H1 (cell line): ENCODE results near the gene KRT5. TPM values are rescaled to one million over a fixed set of nuclear protein-coding genes. Genes with fewer than 3 reads are reported as not detected.

Experiments
- CTCF ChIA-PET: fragments of 300-600 bp; sonication (Branson Sonifier 250); formaldehyde crosslinking; loops from one replicate; lab custom pipeline; 2021; ENCODE audit not compliant: partially characterized antibody; lab: Charles Lee
- POLR2A ChIA-PET: fragments of 300-600 bp; sonication (Branson Sonifier 250); formaldehyde crosslinking; loops from one replicate; lab custom pipeline; 2021; ENCODE audit warnings: inconsistent platforms; ENCODE audit not compliant: partially characterized antibody; lab: Charles Lee
- DNase-seq, 2 experiments: peaks; one replicate each; pipeline versions ENCODE4 v3.0.0 to v3.0.0-alpha.2; 2010 to 2022; ENCODE audit warnings: low spot score in 2 of 2, low read depth in 1 of 2, mixed read lengths in 1 of 2
- FAIRE-seq: peaks from 2 replicates; lab custom pipeline; 2011; peaks lifted over from hg19 to GRCh38; lab: Jason Lieb, UNC
- H2AFZ ChIP-seq: 2 replicates; pipeline ENCODE4 v1.8.1; 2012; ENCODE audit warnings: low read length, inconsistent platforms
- H2AK5ac ChIP-seq: 2 replicates; pipeline ENCODE4 v1.6.1; 2013; ENCODE audit warnings: low read depth, low read length
- H2BK120ac ChIP-seq: replicated peaks from 2 replicates; pipeline ENCODE3; 2013; ENCODE audit warnings: low read depth, low read length, inconsistent platforms
- H2BK12ac ChIP-seq: 2 replicates; pipeline ENCODE4 v1.6.1; 2013; ENCODE audit warnings: low read depth, low read length
- H2BK15ac ChIP-seq: 2 replicates; pipeline ENCODE4 v1.6.1; 2013; ENCODE audit warnings: low read length
- H2BK20ac ChIP-seq: 2 replicates; pipeline ENCODE4 v1.6.1; 2013; ENCODE audit warnings: low read length
- H2BK5ac ChIP-seq: 2 replicates; pipeline ENCODE4 v1.6.1; 2013; ENCODE audit warnings: low read depth, low read length
- H3K14ac ChIP-seq: 2 replicates; pipeline ENCODE4 v1.6.1; 2013; ENCODE audit warnings: inconsistent platforms; ENCODE audit not compliant: insufficient read length
- H3K18ac ChIP-seq: 2 replicates; pipeline ENCODE4 v1.6.1; 2013; ENCODE audit warnings: low read length; ENCODE audit errors: extremely low read depth
- H3K23ac ChIP-seq: 2 replicates; pipeline ENCODE4 v1.6.1; 2013; ENCODE audit warnings: inconsistent platforms; ENCODE audit not compliant: insufficient read length
- H3K23me2 ChIP-seq: 2 replicates; pipeline ENCODE4 v1.6.1; 2013; ENCODE audit warnings: low read depth, low read length
- H3K27ac ChIP-seq: 2 replicates; pipeline ENCODE4 v1.6.1; 2011; ENCODE audit warnings: low read depth, low read length, inconsistent platforms
- H3K27me3 ChIP-seq, 4 experiments: replicated peaks in 1 of 4; 1 replicate in 1 of 4; 2 replicates in 3 of 4; pipeline versions ENCODE4 v1.6.1 to v1.8.1; 2011 to 2013; ENCODE audit warnings: low read length in 3 of 4, mild to moderate bottlenecking in 3 of 4, inconsistent platforms in 2 of 4, mixed read lengths in 2 of 4, moderate library complexity in 1 of 4; ENCODE audit not compliant: control insufficient read depth in 3 of 4, insufficient read depth in 3 of 4; ENCODE audit errors: extremely low read depth in 1 of 4
- H3K36me3 ChIP-seq, 4 experiments: 2 replicates each; pipeline versions ENCODE4 v1.6.1 to v1.8.1; 2011 to 2013; ENCODE audit warnings: mild to moderate bottlenecking in 4 of 4, low read length in 3 of 4, moderate library complexity in 2 of 4, control low read depth in 1 of 4, inconsistent platforms in 1 of 4; ENCODE audit not compliant: insufficient read depth in 4 of 4, control insufficient read depth in 2 of 4
- H3K4ac ChIP-seq: replicated peaks from 2 replicates; pipeline ENCODE3; 2013; ENCODE audit warnings: low read length, low read depth, mixed read lengths, inconsistent platforms; ENCODE audit not compliant: insufficient read length
- H3K4me1 ChIP-seq, 4 experiments: replicated peaks in 1 of 4; 1 replicate in 1 of 4; 2 replicates in 3 of 4; pipeline versions ENCODE4 v1.6.1 to v1.8.1; 2011 to 2013; ENCODE audit warnings: low read length in 3 of 4, inconsistent platforms in 2 of 4, mixed read lengths in 1 of 4; ENCODE audit not compliant: insufficient read depth in 4 of 4, control insufficient read depth in 3 of 4
- H3K4me2 ChIP-seq, 2 experiments: 2 replicates each; pipeline versions ENCODE4 v1.6.1 to v1.8.1; 2011 to 2013; ENCODE audit warnings: low read depth in 2 of 2, low read length in 2 of 2, control low read depth in 1 of 2, inconsistent platforms in 1 of 2, mild to moderate bottlenecking in 1 of 2; ENCODE audit not compliant: insufficient read depth in 1 of 2
- H3K4me3 ChIP-seq, 4 experiments: fragments of 200-600, 300-600 bp in 1 of 4; sonication (generic), shearing (Covaris generic), sonication (Bioruptor Twin) in 1 of 4; 2 replicates each; pipeline versions ENCODE4 v1.5.1 to v1.8.1; 2011 to 2016; ENCODE audit warnings: low read length in 4 of 4, low read depth in 3 of 4, control low read depth in 2 of 4, inconsistent platforms in 2 of 4, mild to moderate bottlenecking in 2 of 4, mixed read lengths in 1 of 4, moderate library complexity in 1 of 4; ENCODE audit not compliant: insufficient read depth in 2 of 4; ENCODE audit errors: extremely low read depth in 1 of 4
- H3K56ac ChIP-seq: replicated peaks from 2 replicates; pipeline ENCODE3; 2013; ENCODE audit warnings: low read depth, mild to moderate bottlenecking, mixed read lengths, low read length, inconsistent platforms; ENCODE audit not compliant: insufficient read length
- H3K79me1 ChIP-seq: 2 replicates; pipeline ENCODE4 v1.6.1; 2013; ENCODE audit warnings: low read depth, low read length, control low read depth
- H3K79me2 ChIP-seq, 2 experiments: 2 replicates each; pipeline versions ENCODE4 v1.6.1 to v1.8.1; 2012 to 2013; ENCODE audit warnings: low read length in 2 of 2, mild to moderate bottlenecking in 2 of 2, inconsistent platforms in 1 of 2; ENCODE audit not compliant: insufficient read depth in 2 of 2, control insufficient read depth in 1 of 2
- H3K9ac ChIP-seq, 4 experiments: replicated peaks in 1 of 4; 1 replicate in 1 of 4; 2 replicates in 3 of 4; pipeline versions ENCODE4 v1.6.1 to v1.8.1; 2011 to 2013; ENCODE audit warnings: low read depth in 3 of 4, low read length in 3 of 4, control low read depth in 2 of 4, mild to moderate bottlenecking in 2 of 4, moderate library complexity in 2 of 4, inconsistent platforms in 1 of 4; ENCODE audit errors: extremely low read depth in 1 of 4
- H3K9me3 ChIP-seq, 2 experiments: 2 replicates each; pipeline versions ENCODE4 v1.6.1 to v1.8.1; 2012 to 2013; ENCODE audit warnings: mild to moderate bottlenecking in 2 of 2, moderate library complexity in 2 of 2, control low read depth in 1 of 2, inconsistent platforms in 1 of 2, low read depth in 1 of 2, low read length in 1 of 2, mixed read lengths in 1 of 2; ENCODE audit not compliant: insufficient read depth in 2 of 2
- H4K20me1 ChIP-seq, 2 experiments: replicated peaks in 1 of 2; 2 replicates each; pipeline versions ENCODE3 to v1.8.1; 2011 to 2013; ENCODE audit warnings: inconsistent platforms in 2 of 2, low read length in 2 of 2, mild to moderate bottlenecking in 1 of 2; ENCODE audit not compliant: insufficient read depth in 2 of 2, control insufficient read depth in 1 of 2
- H4K5ac ChIP-seq: 2 replicates; pipeline ENCODE4 v1.6.1; 2013; ENCODE audit warnings: low read length, low read depth, mixed read lengths, inconsistent platforms; ENCODE audit not compliant: insufficient read length
- H4K8ac ChIP-seq: 2 replicates; pipeline ENCODE4 v1.8.0; 2013; ENCODE audit warnings: mild to moderate bottlenecking, moderate library complexity, low read length, inconsistent platforms; ENCODE audit not compliant: insufficient read depth; ENCODE audit errors: extremely low read depth
- H4K91ac ChIP-seq: replicated peaks from 2 replicates; pipeline ENCODE3; 2013; ENCODE audit warnings: low read length, mixed read lengths, inconsistent platforms; ENCODE audit not compliant: insufficient read length
- HDAC6 ChIP-seq: IDR thresholded peaks from one replicate; pipeline ENCODE4 v1.7.1; 2012; ENCODE audit warnings: low read depth, mild to moderate bottlenecking, inconsistent platforms, low read length, moderate library complexity
- RXRA ChIP-seq: IDR thresholded peaks from 2 replicates; pipeline ENCODE4 v1.6.1; 2011; ENCODE audit warnings: low read depth, mild to moderate bottlenecking, low read length, moderate library complexity; ENCODE audit not compliant: insufficient read depth
- SIX5 ChIP-seq: IDR thresholded peaks from 2 replicates; pipeline ENCODE4 v1.6.1; 2011; ENCODE audit warnings: mild to moderate bottlenecking, low read depth, low read length
- WGBS, 2 experiments: shearing (Covaris generic) in 1 of 2; methylation state at CpG; one replicate each; pipeline versions ENCODE4 v1.1.6 to v1.1.7; 2013 to 2015; ENCODE audit warnings: low lambda C conversion rate in 2 of 2, mixed read lengths in 2 of 2, inconsistent platforms in 1 of 2, low coverage in 1 of 2, missing lambda C conversion rate in 1 of 2; ENCODE audit not compliant: insufficient replicate concordance in 2 of 2, insufficient coverage in 1 of 2, insufficient read length in 1 of 2; ENCODE audit errors: extremely low coverage in 1 of 2, missing lambda C conversion rate in 1 of 2; 5-methylcytosine and 5-hydroxymethylcytosine counted together
- polyA plus RNA-seq, 7 experiments: library from polyadenylated mRNA; depleted of rRNA in 3 of 7; stranded (reverse) in 5 of 7; unstranded in 2 of 7; fragments of >200 nt in 5 of 7; fragments of 200-250 nt in 2 of 7; gene quantifications; 1 replicate in 5 of 7; 2 replicates in 1 of 7; 4 replicates in 1 of 7; pipeline versions ENCODE4 v1.2.1 to v1.2.3, GENCODE V29; 2011 to 2013; ENCODE audit warnings: missing spikeins in 2 of 7, mixed read lengths in 2 of 7
- total RNA-seq: library from RNA; stranded (reverse); fragmentation: NEBNext Ultra II Directional; extraction: Animal tissue kit (Norgen Biotek cat#: 25700); gene quantifications from 2 replicates; pipeline ENCODE4 v1.2.1, GENCODE V29; 2021

KRT5 gene
- total and polyA plus RNA-seq, 2 of the 8 experiments (the other 6 are each of a cell fraction or from before 2014, with no cell fraction given) = 0.18 TPM; not detected in 1

- 96% methylated on average over 12 of the region's 12 CpGs; no CpG with 5 or more reads in 1 of the 2 experiments for WGBS, 2 experiments
- H4K8ac ChIP-seq = no peak overlapping the region
- TF ChIP-seq HDAC6 (no peak), RXRA (no peak), SIX5 (no peak)
- H3K23ac ChIP-seq = no peak overlapping the region
- no peaks in the 10 kb centered on the region; a peak in 2 of 7 replicates for H3K27me3 ChIP-seq
- H4K91ac ChIP-seq = no peak overlapping the region
- H3K79me2 ChIP-seq = no peaks in the 10 kb centered on the region
- no peak overlapping the region for H3K4me2 ChIP-seq
- POLR2A ChIA-PET = no interaction called here
- H3K18ac ChIP-seq = no peak overlapping the region
- no peaks in the 10 kb centered on the region for H3K36me3 ChIP-seq
- H3K4me3 ChIP-seq = no peak overlapping the region
- H3K79me1 ChIP-seq = no peaks in the 10 kb centered on the region
- no peak overlapping the region for H4K5ac ChIP-seq
- H3K4ac ChIP-seq = no peak overlapping the region
- no peak overlapping the region for H3K56ac ChIP-seq
- H2BK5ac ChIP-seq = no peak overlapping the region
- H2AFZ ChIP-seq = no peak overlapping the region
- no peaks in the 10 kb centered on the region for H4K20me1 ChIP-seq
- H2BK15ac ChIP-seq = no peak overlapping the region
- no peak overlapping the region for H2AK5ac ChIP-seq
- H3K9ac ChIP-seq = no peak overlapping the region
- no peaks in the 10 kb centered on the region for H3K23me2 ChIP-seq
- no peaks in the 10 kb centered on the region for H3K4me1 ChIP-seq
- H2BK120ac ChIP-seq = no peak overlapping the region
- no peak overlapping the region for H2BK12ac ChIP-seq
- no peak overlapping the region for H3K27ac ChIP-seq
- FAIRE-seq = no peak
- no peaks in the 10 kb centered on the region for H3K9me3 ChIP-seq
- CTCF ChIA-PET = interaction anchor here (1.1 to 3.6 kb wide), 9 partner anchors 9 to 303 kb away, joined by 3 to 11 read pairs (median 5); partner anchors contain the start of gene KRT71
- no peak overlapping the region for H3K14ac ChIP-seq
- no peak overlapping the region for H2BK20ac ChIP-seq
- no peak for DNase-seq
Observed at GRCh38 chr12:52568111-52568510, 47.9 kb upstream of the KRT5 start.
